Calu3 (cell line): ENCODE data around the gene PIAS1. TPM values are rescaled to one million over a fixed set of nuclear protein-coding genes. Genes with fewer than 3 reads are reported as not detected.
A peak's percentile ranks its signal among the peaks of the same experiment; 100 is the strongest.

Source experiments
- BruUV-seq: library from RNA; stranded (reverse); fragments of 400-500 nt; replicated peaks from 2 replicates; lab custom pipeline; 2021; lab: Mats Ljungman, UMichigan
- CTCF ChIA-PET: fragments of 300-600 bp; sonication (Branson Sonifier 250); formaldehyde crosslinking; loops from one replicate; lab custom pipeline; 2022; ENCODE audit warnings: antibody characterized with exemption; lab: Charles Lee
- DNase-seq: peaks from one replicate; pipeline ENCODE4 v3.0.0; 2022
- H3K27ac Mint-ChIP-seq: one replicate; pipeline ENCODE4 v1.8.0; 2022; ENCODE audit warnings: mixed read lengths; ENCODE audit not compliant: unreplicated experiment
- H3K27me3 Mint-ChIP-seq: one replicate; pipeline ENCODE4 v1.8.0; 2022; ENCODE audit warnings: mixed read lengths; ENCODE audit not compliant: unreplicated experiment
- H3K36me3 Mint-ChIP-seq: one replicate; pipeline ENCODE4 v1.8.0; 2022; ENCODE audit warnings: mild to moderate bottlenecking, moderate library complexity, mixed read lengths; ENCODE audit not compliant: insufficient read depth, unreplicated experiment
- H3K4me1 Mint-ChIP-seq: one replicate; pipeline ENCODE4 v1.8.0; 2022; ENCODE audit warnings: mild to moderate bottlenecking, low read depth, mixed read lengths; ENCODE audit not compliant: unreplicated experiment
- H3K4me3 Mint-ChIP-seq: one replicate; pipeline ENCODE4 v1.8.0; 2022; ENCODE audit warnings: mild to moderate bottlenecking, low read depth, moderate library complexity, mixed read lengths; ENCODE audit not compliant: unreplicated experiment
- H3K9me3 Mint-ChIP-seq: one replicate; pipeline ENCODE4 v1.8.0; 2022; ENCODE audit warnings: low read depth, mixed read lengths; ENCODE audit not compliant: unreplicated experiment
- intact Hi-C: fragments of 100-400 bp; cut with micrococcal nuclease; formaldehyde crosslinking; loops from one replicate; pipeline ENCODE4 v1.10.0; 2022; ENCODE audit not compliant: unreplicated experiment
- total RNA-seq: library from RNA; stranded (reverse); gene quantifications from 2 replicates; pipeline ENCODE4 v1.2.3, GENCODE V29; 2022
- TF ChIP-seq, protein P1 (sequence below): fragments of 200-600 bp; IDR thresholded peaks from one replicate; pipeline ENCODE4 v1.8.0; 2022; ENCODE audit warnings: antibody characterized with exemption; ENCODE audit not compliant: unreplicated experiment

Gene PIAS1
- total RNA-seq, 1 experiment from 2014 or later = 51.7 TPM

DNA sequence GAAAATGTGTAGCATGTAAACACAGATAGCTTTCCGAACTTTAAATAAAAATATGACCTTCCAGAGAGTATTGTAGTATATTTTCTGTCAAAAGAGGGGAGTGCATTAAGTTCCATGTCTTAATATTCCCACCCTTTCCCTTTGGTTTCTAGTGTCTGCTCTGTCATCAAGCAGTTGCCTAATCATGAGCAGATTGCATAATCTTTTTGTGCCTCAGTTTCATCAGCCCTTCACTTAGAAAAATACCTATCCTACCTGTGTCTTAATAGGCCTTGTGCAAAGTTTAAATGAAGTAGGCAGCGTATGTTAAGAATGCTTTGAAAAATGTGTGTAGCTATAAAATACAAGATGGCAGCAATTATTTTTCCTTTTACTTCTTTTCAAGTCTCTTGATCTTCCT is 98.2 kb downstream of the PIAS1 start:
- Mint-ChIP-seq H3K27ac (no peak overlapping the region), H3K4me1 (peaks cover 17% of the 10 kb centered on the region), H3K9me3 (no peaks in the 10 kb centered on the region), H3K36me3 (peaks cover 5% of the 10 kb centered on the region), H3K4me3 (no peak overlapping the region), H3K27me3 (no peaks in the 10 kb centered on the region)
- no peak for DNase-seq
- CTCF ChIA-PET = interaction anchor here (0.7 to 1.1 kb wide), 2 partner anchors 49 to 581 kb away, joined by 3 to 6 read pairs; no protein-coding TSS in a partner anchor
- TF ChIP-seq, protein P1, sequence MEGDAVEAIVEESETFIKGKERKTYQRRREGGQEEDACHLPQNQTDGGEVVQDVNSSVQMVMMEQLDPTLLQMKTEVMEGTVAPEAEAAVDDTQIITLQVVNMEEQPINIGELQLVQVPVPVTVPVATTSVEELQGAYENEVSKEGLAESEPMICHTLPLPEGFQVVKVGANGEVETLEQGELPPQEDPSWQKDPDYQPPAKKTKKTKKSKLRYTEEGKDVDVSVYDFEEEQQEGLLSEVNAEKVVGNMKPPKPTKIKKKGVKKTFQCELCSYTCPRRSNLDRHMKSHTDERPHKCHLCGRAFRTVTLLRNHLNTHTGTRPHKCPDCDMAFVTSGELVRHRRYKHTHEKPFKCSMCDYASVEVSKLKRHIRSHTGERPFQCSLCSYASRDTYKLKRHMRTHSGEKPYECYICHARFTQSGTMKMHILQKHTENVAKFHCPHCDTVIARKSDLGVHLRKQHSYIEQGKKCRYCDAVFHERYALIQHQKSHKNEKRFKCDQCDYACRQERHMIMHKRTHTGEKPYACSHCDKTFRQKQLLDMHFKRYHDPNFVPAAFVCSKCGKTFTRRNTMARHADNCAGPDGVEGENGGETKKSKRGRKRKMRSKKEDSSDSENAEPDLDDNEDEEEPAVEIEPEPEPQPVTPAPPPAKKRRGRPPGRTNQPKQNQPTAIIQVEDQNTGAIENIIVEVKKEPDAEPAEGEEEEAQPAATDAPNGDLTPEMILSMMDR = no peak
- no TSS peak for BruUV-seq
- intact Hi-C loops = no loop called here

DNA sequence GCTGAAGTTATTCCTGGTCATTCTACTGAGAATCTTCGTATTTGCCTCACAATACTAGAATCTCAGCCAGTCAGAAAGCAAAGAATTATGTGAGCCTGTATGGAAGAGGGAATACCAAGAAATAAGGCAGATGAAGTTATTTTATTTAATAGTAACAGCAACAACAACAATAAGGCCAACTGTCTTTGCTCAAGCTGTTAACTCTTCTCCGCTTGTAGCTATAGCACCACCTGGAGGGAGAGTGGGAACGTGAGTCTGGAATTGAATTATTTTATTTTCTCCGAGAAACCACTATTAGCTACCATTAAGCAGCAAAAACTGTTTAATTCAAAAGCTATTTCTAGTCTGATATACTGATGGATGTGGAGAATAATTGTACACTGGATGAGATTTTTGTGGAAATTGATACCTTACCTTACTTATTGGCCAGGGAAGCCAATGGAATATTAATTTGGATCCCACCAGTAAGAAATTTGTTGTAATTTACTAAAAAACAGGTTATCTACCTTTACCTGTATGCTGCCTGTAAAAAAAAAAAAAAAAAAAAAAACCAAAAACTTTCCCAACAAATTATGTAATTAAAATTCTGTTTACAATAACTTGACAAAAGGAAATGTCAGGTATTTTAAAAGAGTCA is 100.9 kb downstream of the PIAS1 start:
- TF ChIP-seq, protein P1 = peak; percentile 69
- no peaks in the 10 kb centered on the region for H3K4me1 Mint-ChIP-seq
- no peak overlapping the region for H3K4me3 Mint-ChIP-seq
- no TSS peak for BruUV-seq
- H3K27ac Mint-ChIP-seq = no peak overlapping the region
- DNase-seq = peak; percentile 63
- CTCF ChIA-PET = interaction anchor here (0.7 to 1.8 kb wide), 6 partner anchors 41 to 1048 kb away, joined by 3 to 18 read pairs (median 4); partner anchors contain the start of gene PIAS1
- H3K36me3 Mint-ChIP-seq = no peaks in the 10 kb centered on the region
- H3K9me3 Mint-ChIP-seq = no peaks in the 10 kb centered on the region
- H3K27me3 Mint-ChIP-seq = no peaks in the 10 kb centered on the region
- intact Hi-C loops = loop anchor here (1.0 kb wide), 1 partner anchor 292 kb away; no protein-coding TSS in a partner anchor

DNA sequence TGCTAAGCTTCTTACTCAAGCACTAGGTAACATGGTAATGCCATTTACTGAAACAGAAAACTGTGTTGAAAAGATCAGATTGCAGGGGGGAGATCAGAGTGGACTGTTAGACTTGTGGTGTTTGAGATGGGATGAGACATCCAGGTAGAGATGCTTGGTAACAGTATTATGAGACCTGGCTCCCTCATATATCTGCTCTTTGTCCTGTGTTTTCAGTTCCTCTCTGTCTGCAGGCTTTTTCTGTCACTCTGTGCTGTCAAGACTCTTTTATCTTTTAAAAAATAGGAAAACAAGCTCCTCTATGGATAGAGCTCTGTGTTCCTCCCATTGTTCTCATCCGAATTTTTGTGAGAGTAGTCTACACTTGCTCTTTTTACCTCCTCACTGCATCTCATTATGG is 103.0 kb downstream of the PIAS1 start:
- Mint-ChIP-seq H3K9me3 (no peaks in the 10 kb centered on the region), H3K4me3 (no peak overlapping the region), H3K27me3 (no peaks in the 10 kb centered on the region), H3K27ac (no peak overlapping the region), H3K36me3 (no peaks in the 10 kb centered on the region), H3K4me1 (no peaks in the 10 kb centered on the region)
- intact Hi-C loops = no loop called here
- CTCF ChIA-PET = no interaction called here
- TF ChIP-seq, protein P1 = no peak
- DNase-seq = no peak
- BruUV-seq = no TSS peak

DNA sequence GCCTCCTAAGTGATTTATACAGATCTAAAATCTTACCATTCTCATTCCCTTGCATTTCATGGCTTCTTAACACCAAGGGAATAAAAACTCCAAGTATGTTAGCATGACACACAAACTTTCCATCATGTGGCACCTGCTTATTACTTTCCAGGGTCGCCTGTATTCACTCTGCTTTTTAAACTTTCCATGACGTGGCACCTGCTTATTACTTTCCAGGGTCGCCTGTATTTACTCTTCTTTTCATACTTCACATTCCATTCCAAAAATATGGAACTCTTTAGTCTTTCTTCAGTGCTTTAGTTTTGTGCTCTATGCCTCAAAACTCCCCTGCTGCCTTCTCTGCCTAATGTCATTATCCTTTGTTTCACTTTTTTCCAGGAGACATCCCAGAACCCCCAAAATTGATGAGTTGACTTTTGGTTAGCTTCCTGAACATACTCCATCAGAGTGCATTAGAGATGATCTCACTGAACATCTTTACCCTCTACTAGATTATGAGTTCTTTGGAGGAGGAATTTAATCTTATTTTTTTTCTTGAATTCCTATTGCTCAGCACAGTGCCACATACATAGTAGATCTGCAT is 104.0 kb downstream of the PIAS1 start:
- no peak for DNase-seq
- Mint-ChIP-seq H3K9me3 (no peaks in the 10 kb centered on the region), H3K4me3 (no peak overlapping the region), H3K27me3 (no peaks in the 10 kb centered on the region), H3K36me3 (no peaks in the 10 kb centered on the region), H3K4me1 (no peaks in the 10 kb centered on the region), H3K27ac (no peak overlapping the region)
- TF ChIP-seq, protein P1 = no peak
- BruUV-seq = no TSS peak
- CTCF ChIA-PET = no interaction called here
- intact Hi-C loops = no loop called here
